Upper lobe of right lung (tissue), 1 donor: ENCODE measurements around the gene BDP1. TPM values are rescaled to one million over a fixed set of nuclear protein-coding genes. Genes with fewer than 3 reads are reported as not detected.
A peak's percentile ranks its signal among the peaks of the same experiment; 100 is the strongest.
"Not testable (repeated sequence)": the region's sequence is repeated elsewhere in the genome, so short reads cannot be mapped to it uniquely, and the experiment has no call there.

Experiments
- ATAC-seq: fragments of 200-7000 bp; cut with Tn5 transposase; one replicate; pipeline ENCODE4 v1.9.1; 2020; ENCODE audit warnings: mild to moderate bottlenecking, moderate library complexity
- DNase-seq: peaks from one replicate; pipeline ENCODE4 v3.0.0-alpha.2; 2020
- H3K27ac ChIP-seq: fragments of 200-600 bp; one replicate; pipeline ENCODE4 v1.8.0; 2022
- H3K27me3 ChIP-seq: fragments of 200-600 bp; one replicate; pipeline ENCODE4 v1.8.0; 2022; ENCODE audit warnings: mild to moderate bottlenecking
- H3K36me3 ChIP-seq: fragments of 200-600 bp; one replicate; pipeline ENCODE4 v1.8.0; 2022
- H3K4me1 ChIP-seq: fragments of 200-600 bp; one replicate; pipeline ENCODE4 v1.8.0; 2022
- H3K4me3 ChIP-seq: fragments of 200-600 bp; one replicate; pipeline ENCODE4 v1.8.0; 2022; ENCODE audit warnings: mild to moderate bottlenecking
- H3K9me3 ChIP-seq: fragments of 200-600 bp; one replicate; pipeline ENCODE4 v1.8.0; 2022
- intact Hi-C: fragments of 100-400 bp; cut with DNase I; formaldehyde crosslinking; loops from one replicate; pipeline ENCODE4 v1.11.0; 2022
- total RNA-seq: library from RNA; stranded (reverse); fragmentation: NEBNext Ultra II Directional; extraction: Animal tissue kit (Norgen Biotek cat#: 25700); gene quantifications from one replicate; pipeline ENCODE4 v1.2.1, GENCODE V29; 2021
- TF ChIP-seq, protein P1 (sequence below): fragments of 200-600 bp; IDR thresholded peaks from one replicate; pipeline ENCODE4 v1.8.0; 2022; ENCODE audit warnings: antibody characterized with exemption
- donor health status: DM: no; HTN: yes; CAD: no; lungs with severe emphysema.

Gene BDP1
- total RNA-seq, 1 donor from 2014 or later = 28.2 TPM

GRCh38 chr5:71445523-71446152, 9.8 kb upstream of the BDP1 start:
- DNase-seq, H3K27ac ChIP-seq, intact Hi-C loops, H3K36me3 ChIP-seq, H3K4me3 ChIP-seq, H3K9me3 ChIP-seq, H3K4me1 ChIP-seq: not testable (repeated sequence)
- ATAC-seq = peak; percentile 45
- peaks cover 32% of the 10 kb centered on the region for H3K27me3 ChIP-seq

DNA sequence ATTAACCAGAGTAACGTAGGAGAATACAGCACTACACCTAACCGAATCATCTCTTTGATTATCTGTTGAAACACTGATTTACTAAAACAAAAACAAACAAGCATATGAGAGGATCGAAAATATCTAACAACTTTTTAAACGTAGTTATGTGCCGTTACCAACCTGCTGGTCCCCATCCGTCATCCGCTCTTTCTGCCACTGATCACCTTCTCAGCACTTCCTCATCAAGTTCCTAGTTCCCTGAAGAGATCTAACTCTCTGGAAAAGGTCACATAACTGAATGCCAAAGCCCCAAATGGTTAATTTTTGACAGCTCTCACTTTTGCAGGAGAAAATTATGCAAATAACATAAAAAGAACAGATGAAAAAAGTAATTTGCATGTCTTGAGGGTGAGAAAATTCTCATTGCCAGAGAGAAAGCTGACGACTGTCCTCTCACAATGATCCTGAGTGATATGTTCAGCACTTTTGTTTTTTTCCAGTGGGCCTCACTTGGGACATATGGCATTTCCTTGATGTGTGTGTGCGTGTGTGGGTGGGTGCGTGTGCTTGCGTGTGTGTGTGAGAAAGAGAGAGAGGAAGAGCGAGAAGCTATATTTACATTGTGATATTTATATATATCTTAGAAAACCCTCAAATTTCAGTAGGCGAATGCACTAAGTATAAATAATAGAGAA, 8.8 kb upstream of the BDP1 start:
- intact Hi-C loops = not testable (repeated sequence)

DNA sequence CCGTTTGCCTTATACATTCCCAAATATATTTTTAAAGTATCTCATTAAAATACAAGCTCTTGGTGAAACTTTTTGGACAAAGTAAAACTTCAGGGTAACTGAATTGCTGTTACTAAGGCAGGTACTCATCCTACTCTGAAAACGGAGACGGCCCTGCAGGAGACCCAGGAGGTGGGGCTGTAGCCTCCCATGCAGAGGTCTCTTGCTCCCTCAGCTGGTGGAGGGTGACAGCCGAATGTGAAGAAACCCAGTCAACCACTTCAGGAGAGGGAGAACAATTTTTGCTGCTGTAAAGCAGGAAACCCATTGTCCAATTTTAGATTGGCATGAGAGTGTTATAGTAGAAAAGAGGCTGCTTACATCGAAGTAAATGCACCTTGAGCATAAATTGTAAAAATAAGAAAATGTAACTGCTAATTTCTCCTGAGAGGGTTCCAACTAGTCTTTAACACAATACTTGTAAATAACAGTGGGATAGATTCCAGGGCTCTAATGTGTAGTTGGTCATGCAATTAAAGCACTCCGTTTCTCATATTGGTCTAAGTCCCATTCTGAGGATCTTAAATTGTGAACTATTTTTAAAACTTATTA, 8.1 kb upstream of the BDP1 start:
- ATAC-seq = peak; percentile 90
- H3K27ac ChIP-seq, intact Hi-C loops, DNase-seq, H3K4me1 ChIP-seq, H3K9me3 ChIP-seq, H3K36me3 ChIP-seq, H3K4me3 ChIP-seq: not testable (repeated sequence)
- H3K27me3 ChIP-seq = peaks cover 34% of the 10 kb centered on the region
- TF ChIP-seq, protein P1, sequence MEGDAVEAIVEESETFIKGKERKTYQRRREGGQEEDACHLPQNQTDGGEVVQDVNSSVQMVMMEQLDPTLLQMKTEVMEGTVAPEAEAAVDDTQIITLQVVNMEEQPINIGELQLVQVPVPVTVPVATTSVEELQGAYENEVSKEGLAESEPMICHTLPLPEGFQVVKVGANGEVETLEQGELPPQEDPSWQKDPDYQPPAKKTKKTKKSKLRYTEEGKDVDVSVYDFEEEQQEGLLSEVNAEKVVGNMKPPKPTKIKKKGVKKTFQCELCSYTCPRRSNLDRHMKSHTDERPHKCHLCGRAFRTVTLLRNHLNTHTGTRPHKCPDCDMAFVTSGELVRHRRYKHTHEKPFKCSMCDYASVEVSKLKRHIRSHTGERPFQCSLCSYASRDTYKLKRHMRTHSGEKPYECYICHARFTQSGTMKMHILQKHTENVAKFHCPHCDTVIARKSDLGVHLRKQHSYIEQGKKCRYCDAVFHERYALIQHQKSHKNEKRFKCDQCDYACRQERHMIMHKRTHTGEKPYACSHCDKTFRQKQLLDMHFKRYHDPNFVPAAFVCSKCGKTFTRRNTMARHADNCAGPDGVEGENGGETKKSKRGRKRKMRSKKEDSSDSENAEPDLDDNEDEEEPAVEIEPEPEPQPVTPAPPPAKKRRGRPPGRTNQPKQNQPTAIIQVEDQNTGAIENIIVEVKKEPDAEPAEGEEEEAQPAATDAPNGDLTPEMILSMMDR = peak; percentile 42

More for the DNA sequence above, 8.8 kb upstream of the BDP1 start:
- H3K27ac ChIP-seq, H3K36me3 ChIP-seq, H3K4me3 ChIP-seq, H3K4me1 ChIP-seq, DNase-seq, H3K9me3 ChIP-seq, ATAC-seq: not testable (repeated sequence)
- peaks cover 34% of the 10 kb centered on the region for H3K27me3 ChIP-seq

GRCh38 chr5:71452876-71453275, 2.6 kb upstream of the BDP1 start:
- TF ChIP-seq, protein P1 = no peak
- intact Hi-C loops = no loop called here
- Histone ChIP-seq H3K27me3 (peaks cover 12% of the 10 kb centered on the region), H3K9me3 (no peaks in the 10 kb centered on the region), H3K4me1 (peaks cover 16% of the 10 kb centered on the region), H3K4me3 (no peak overlapping the region), H3K36me3 (no peaks in the 10 kb centered on the region), H3K27ac (no peak overlapping the region)
- no peak for ATAC-seq
- no peak for DNase-seq

- H3K27ac ChIP-seq = peak overlapping the region; percentile 92
- H3K27me3 ChIP-seq = peaks cover 9% of the 10 kb centered on the region
- no peak for ATAC-seq
- no peaks in the 10 kb centered on the region for H3K9me3 ChIP-seq
- TF ChIP-seq, protein P1 = no peak
- DNase-seq = no peak
- H3K4me3 ChIP-seq = peak overlapping the region; percentile 96
- intact Hi-C loops = no loop called here
- H3K4me1 ChIP-seq = peaks cover 19% of the 10 kb centered on the region
- peaks cover 16% of the 10 kb centered on the region for H3K36me3 ChIP-seq
These were observed 538 bp upstream of the BDP1 start for GRCh38 chr5:71454913-71455312.

- peak overlapping the region; percentile 92 for H3K27ac ChIP-seq
These were observed 902 bp downstream of the BDP1 start for GRCh38 chr5:71456362-71456743.

More at GRCh38 chr5:71456362-71456743, 902 bp downstream of the BDP1 start:
- intact Hi-C loops = no loop called here
- Histone ChIP-seq H3K36me3 (peaks cover 30% of the 10 kb centered on the region), H3K9me3 (no peaks in the 10 kb centered on the region), H3K4me1 (peaks cover 19% of the 10 kb centered on the region), H3K4me3 (peak overlapping the region; percentile 96), H3K27me3 (no peaks in the 10 kb centered on the region)
- DNase-seq (no peak), ATAC-seq (no peak)
- TF ChIP-seq, protein P1 = no peak
